Erythroblast (primary cell): ENCODE data around the gene LHFPL6.

ENCODE experiments used
- GATA1 ChIP-seq: IDR thresholded peaks from 2 replicates; pipeline ENCODE4 v1.6.1; 2011; ENCODE audit warnings: low read depth, mild to moderate bottlenecking, control low read depth, low read length, moderate library complexity
- POLR2A ChIP-seq: IDR thresholded peaks from 2 replicates; pipeline ENCODE4 v1.6.1; 2011; ENCODE audit warnings: mild to moderate bottlenecking, low read length

GRCh38 chr13:39536906-39537305 lies 66.1 kb downstream of the LHFPL6 start:
- TF ChIP-seq POLR2A = no peak
- no peak for TF ChIP-seq GATA1
